ENCODE measurements around the gene VWCE. TPM values are rescaled to one million over a fixed set of nuclear protein-coding genes. Genes with fewer than 3 reads are reported as not detected.

VWCE gene
- total and polyA plus RNA-seq, 11 donors: 0.17 to 1.7 (median 0.66) TPM; not detected in 1

GRCh38 chr11:61277186-61278000 lies 17.7 kb downstream of the VWCE start:
- Histone ChIP-seq H3K36me3 (no peaks in the 10 kb centered on the region), H3K4me1 (no peaks in the 10 kb centered on the region), H3K4me3 (no peak overlapping the region), H3K9me3 (no peaks in the 10 kb centered on the region), H3K27me3 (no peaks in the 10 kb centered on the region), H3K27ac (no peak overlapping the region)
- no peak for DNase-seq
- no peak for ATAC-seq
- 82 to 93% (median 88%) methylated on average over 14 of the region's 14 CpGs for WGBS, 4 donors
- TF ChIP-seq POLR2A (IDR thresholded peaks at IDR 0.05) (no peak), CTCF (IDR thresholded peaks at IDR 0.05) (no peak)
- intact Hi-C loops (cut with DNase I): no loop called here

GRCh38 chr11:61275191-61275590 lies 19.9 kb downstream of the VWCE start:
- Histone ChIP-seq H3K9me3 (no peaks in the 10 kb centered on the region), H3K27ac (no peak overlapping the region), H3K4me3 (no peak overlapping the region), H3K27me3 (no peaks in the 10 kb centered on the region), H3K4me1 (no peaks in the 10 kb centered on the region), H3K36me3 (no peaks in the 10 kb centered on the region)
- ATAC-seq (no peak), DNase-seq (no peak)
- intact Hi-C loops (cut with DNase I): no loop called here
- WGBS, 4 donors: 90 to 96% (median 91%) methylated on average over 4 of the region's 4 CpGs
- no peak for TF ChIP-seq CTCF (IDR thresholded peaks at IDR 0.05)
- TF ChIP-seq POLR2A (IDR thresholded peaks at IDR 0.05): no peak

- TF ChIP-seq POLR2A (IDR thresholded peaks at IDR 0.05) (no peak), CTCF (IDR thresholded peaks at IDR 0.05) (no peak)
- Histone ChIP-seq H3K4me3 (no peak overlapping the region), H3K27me3 (no peaks in the 10 kb centered on the region), H3K4me1 (no peaks in the 10 kb centered on the region), H3K9me3 (no peaks in the 10 kb centered on the region), H3K27ac (no peak overlapping the region), H3K36me3 (no peaks in the 10 kb centered on the region)
- 94 to 96% (median 95%) methylated on average over 4 of the region's 4 CpGs for WGBS, 4 donors
- intact Hi-C loops (cut with DNase I): no loop called here
- ATAC-seq (no peak), DNase-seq (no peak)
Observed at GRCh38 chr11:61274084-61274483, 21.0 kb downstream of the VWCE start.

- H3K36me3 ChIP-seq: no peaks in the 10 kb centered on the region
- H3K27ac ChIP-seq: no peak overlapping the region
- 64 to 81% (median 77%) methylated on average over 13 to 16 of the region's 16 CpGs for WGBS, 4 donors
- no peak overlapping the region for H3K4me3 ChIP-seq
- peak in 1 of 4 donors; percentile 29 for ATAC-seq
- DNase-seq: no peak
- no peaks in the 10 kb centered on the region for H3K9me3 ChIP-seq
- TF ChIP-seq CTCF (IDR thresholded peaks at IDR 0.05) (no peak), POLR2A (IDR thresholded peaks at IDR 0.05) (no peak)
- intact Hi-C loops (cut with DNase I): no loop called here
- no peaks in the 10 kb centered on the region for H3K4me1 ChIP-seq
- H3K27me3 ChIP-seq: no peaks in the 10 kb centered on the region
Observed at GRCh38 chr11:61273178-61274078, 21.7 kb downstream of the VWCE start.

Data from heart left ventricle (tissue), 16 donors.